ENCODE data around the gene ANGPTL4.
A peak's percentile ranks its signal among the peaks of the same experiment; 100 is the strongest.

ANGPTL4 gene

GRCh38 chr19:8322638-8322997 is 41.3 kb upstream of the ANGPTL4 start:
- no peaks in the 10 kb centered on the region for H3K27me3 ChIP-seq (ENCODE audit: control insufficient read depth, insufficient read depth, low read length)
- no peaks in the 10 kb centered on the region for H3K9me3 ChIP-seq (ENCODE audit: control insufficient read depth, insufficient read depth, low read length)
- H3K4me3 ChIP-seq (ENCODE audit: low read depth, low read length) = peak overlapping the region; percentile 79
- peaks cover 22% of the 10 kb centered on the region for H3K36me3 ChIP-seq (ENCODE audit: control insufficient read depth, insufficient read depth, low read length)
- H3K9ac ChIP-seq (ENCODE audit: low read depth, low read length) = peak overlapping the region; percentile 96
- H3K4me1 ChIP-seq (ENCODE audit: control insufficient read depth, insufficient read depth, low read length) = peaks cover 14% of the 10 kb centered on the region; the same call in 1 of the 2 replicates
- peak overlapping the region; percentile 66 for H3K27ac ChIP-seq (ENCODE audit: low read depth, low read length)

DNA sequence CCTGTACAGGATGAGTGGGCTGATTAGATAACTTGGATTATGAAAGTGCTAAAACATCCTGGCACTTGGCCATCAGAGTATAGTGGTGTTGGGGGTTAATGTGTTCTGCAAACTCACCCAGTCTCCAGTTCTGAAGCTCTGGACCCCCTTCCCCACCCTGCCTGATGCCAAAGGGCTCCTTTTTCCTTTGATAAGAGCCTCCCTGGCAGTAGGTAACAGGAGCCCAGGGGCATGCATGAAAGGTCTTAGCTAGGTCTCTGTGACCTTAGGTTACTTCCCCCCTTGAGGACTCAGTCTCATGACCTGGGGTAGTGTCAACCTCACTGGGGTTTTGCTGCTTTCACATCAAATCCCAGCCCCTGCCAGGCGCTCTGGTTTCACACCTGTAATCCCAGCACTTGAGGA is 40.2 kb upstream of the ANGPTL4 start:
- H3K4me1 ChIP-seq (ENCODE audit: control insufficient read depth, insufficient read depth, low read length) = peaks cover 14% of the 10 kb centered on the region; the same call in 1 of the 2 replicates
- peak overlapping the region; percentile 8 for H3K27ac ChIP-seq (ENCODE audit: low read depth, low read length)
- no peaks in the 10 kb centered on the region for H3K27me3 ChIP-seq (ENCODE audit: control insufficient read depth, insufficient read depth, low read length)
- H3K36me3 ChIP-seq (ENCODE audit: control insufficient read depth, insufficient read depth, low read length) = peaks cover 22% of the 10 kb centered on the region
- H3K9me3 ChIP-seq (ENCODE audit: control insufficient read depth, insufficient read depth, low read length) = no peaks in the 10 kb centered on the region
- H3K4me3 ChIP-seq (ENCODE audit: low read depth, low read length) = no peak overlapping the region
- no peak overlapping the region for H3K9ac ChIP-seq (ENCODE audit: low read depth, low read length)

- H3K9me3 ChIP-seq (ENCODE audit: control insufficient read depth, insufficient read depth, low read length) = no peaks in the 10 kb centered on the region
- no peaks in the 10 kb centered on the region for H3K27me3 ChIP-seq (ENCODE audit: control insufficient read depth, insufficient read depth, low read length)
- peak overlapping the region; percentile 17 for H3K27ac ChIP-seq (ENCODE audit: low read depth, low read length)
- H3K4me3 ChIP-seq (ENCODE audit: low read depth, low read length) = no peak overlapping the region
- no peak overlapping the region for H3K9ac ChIP-seq (ENCODE audit: low read depth, low read length)
- peaks cover 14% of the 10 kb centered on the region; the same call in 1 of the 2 replicates for H3K4me1 ChIP-seq (ENCODE audit: control insufficient read depth, insufficient read depth, low read length)
- peaks cover 22% of the 10 kb centered on the region for H3K36me3 ChIP-seq (ENCODE audit: control insufficient read depth, insufficient read depth, low read length)
Observed at GRCh38 chr19:8324186-8325050, 39.5 kb upstream of the ANGPTL4 start.

DNA sequence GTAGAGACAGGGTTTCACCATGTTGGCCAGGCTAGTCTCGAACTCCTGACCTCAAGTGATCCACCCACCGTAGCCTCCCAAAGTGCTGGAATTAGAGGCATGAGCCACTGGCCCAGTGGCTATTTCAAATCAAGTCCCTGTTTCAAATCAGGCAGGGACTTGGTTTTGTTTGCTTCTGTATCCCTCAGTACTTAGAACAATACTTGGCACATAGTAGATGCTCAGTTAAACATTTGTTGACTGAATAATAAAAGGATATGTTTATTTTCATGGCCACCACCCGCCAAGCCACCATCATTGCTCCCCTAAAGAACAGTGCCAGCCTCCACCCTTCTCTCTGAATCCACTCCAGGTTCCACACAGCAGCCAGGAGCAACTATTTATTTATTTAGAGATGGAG is 38.5 kb upstream of the ANGPTL4 start:
- no peak overlapping the region for H3K4me3 ChIP-seq (ENCODE audit: low read depth, low read length)
- H3K4me1 ChIP-seq (ENCODE audit: control insufficient read depth, insufficient read depth, low read length) = peaks cover 9% of the 10 kb centered on the region; the same call in 1 of the 2 replicates
- H3K9ac ChIP-seq (ENCODE audit: low read depth, low read length) = no peak overlapping the region
- H3K27me3 ChIP-seq (ENCODE audit: control insufficient read depth, insufficient read depth, low read length) = no peaks in the 10 kb centered on the region; the same call in 1 of the 2 replicates
- no peak overlapping the region for H3K27ac ChIP-seq (ENCODE audit: low read depth, low read length)
- H3K9me3 ChIP-seq (ENCODE audit: control insufficient read depth, insufficient read depth, low read length) = no peaks in the 10 kb centered on the region
- peaks cover 22% of the 10 kb centered on the region for H3K36me3 ChIP-seq (ENCODE audit: control insufficient read depth, insufficient read depth, low read length)

DNA sequence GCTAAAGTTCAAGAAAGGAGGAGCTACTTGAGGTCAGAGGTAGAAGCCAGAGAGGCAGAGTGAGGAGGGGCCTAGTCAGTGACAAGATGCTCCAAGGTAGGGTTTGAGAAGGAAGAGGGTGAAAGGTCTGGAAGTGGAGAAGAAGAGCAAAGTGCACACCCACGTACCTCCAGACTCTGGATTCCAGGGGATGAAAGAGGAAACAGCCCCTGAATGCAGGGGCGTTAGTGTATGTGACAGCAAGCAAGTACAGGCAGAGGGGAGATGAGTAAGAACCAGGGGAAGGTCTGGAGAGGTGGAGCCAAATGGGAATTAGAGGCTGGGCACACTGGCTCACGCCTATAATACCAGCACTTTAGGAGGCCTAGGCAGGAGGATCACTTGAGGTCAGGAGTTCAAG is 34.0 kb upstream of the ANGPTL4 start:
- H3K27ac ChIP-seq (ENCODE audit: low read depth, low read length) = no peak overlapping the region

GRCh38 chr19:8331263-8331845 is 32.6 kb upstream of the ANGPTL4 start:
- Histone ChIP-seq H3K9ac (ENCODE audit: low read depth, low read length) (no peak overlapping the region), H3K27me3 (ENCODE audit: control insufficient read depth, insufficient read depth, low read length) (peaks cover 33% of the 10 kb centered on the region), H3K4me1 (ENCODE audit: control insufficient read depth, insufficient read depth, low read length) (peaks cover 5% of the 10 kb centered on the region; the same call in 1 of the 2 replicates), H3K4me3 (ENCODE audit: low read depth, low read length) (no peak overlapping the region), H3K27ac (ENCODE audit: low read depth, low read length) (no peak overlapping the region), H3K36me3 (ENCODE audit: control insufficient read depth, insufficient read depth, low read length) (no peaks in the 10 kb centered on the region), H3K9me3 (ENCODE audit: control insufficient read depth, insufficient read depth, low read length) (no peaks in the 10 kb centered on the region)

More for the DNA sequence above, 34.0 kb upstream of the ANGPTL4 start:
- Histone ChIP-seq H3K36me3 (ENCODE audit: control insufficient read depth, insufficient read depth, low read length) (no peaks in the 10 kb centered on the region), H3K9ac (ENCODE audit: low read depth, low read length) (no peak overlapping the region), H3K27me3 (ENCODE audit: control insufficient read depth, insufficient read depth, low read length) (peaks cover 27% of the 10 kb centered on the region), H3K4me1 (ENCODE audit: control insufficient read depth, insufficient read depth, low read length) (peaks cover 5% of the 10 kb centered on the region; the same call in 1 of the 2 replicates), H3K4me3 (ENCODE audit: low read depth, low read length) (no peak overlapping the region), H3K9me3 (ENCODE audit: control insufficient read depth, insufficient read depth, low read length) (no peaks in the 10 kb centered on the region)

- no peaks in the 10 kb centered on the region for H3K9me3 ChIP-seq (ENCODE audit: control insufficient read depth, insufficient read depth, low read length)
- no peak overlapping the region for H3K27ac ChIP-seq (ENCODE audit: low read depth, low read length)
- peak overlapping the region; percentile 65 for H3K4me3 ChIP-seq (ENCODE audit: low read depth, low read length)
- H3K4me1 ChIP-seq (ENCODE audit: control insufficient read depth, insufficient read depth, low read length) = peaks cover 5% of the 10 kb centered on the region; the same call in 1 of the 2 replicates
- H3K36me3 ChIP-seq (ENCODE audit: control insufficient read depth, insufficient read depth, low read length) = no peaks in the 10 kb centered on the region
- no peak overlapping the region for H3K9ac ChIP-seq (ENCODE audit: low read depth, low read length)
- peaks cover 37% of the 10 kb centered on the region for H3K27me3 ChIP-seq (ENCODE audit: control insufficient read depth, insufficient read depth, low read length)
Observed at GRCh38 chr19:8332976-8333766, 30.8 kb upstream of the ANGPTL4 start.

DNA sequence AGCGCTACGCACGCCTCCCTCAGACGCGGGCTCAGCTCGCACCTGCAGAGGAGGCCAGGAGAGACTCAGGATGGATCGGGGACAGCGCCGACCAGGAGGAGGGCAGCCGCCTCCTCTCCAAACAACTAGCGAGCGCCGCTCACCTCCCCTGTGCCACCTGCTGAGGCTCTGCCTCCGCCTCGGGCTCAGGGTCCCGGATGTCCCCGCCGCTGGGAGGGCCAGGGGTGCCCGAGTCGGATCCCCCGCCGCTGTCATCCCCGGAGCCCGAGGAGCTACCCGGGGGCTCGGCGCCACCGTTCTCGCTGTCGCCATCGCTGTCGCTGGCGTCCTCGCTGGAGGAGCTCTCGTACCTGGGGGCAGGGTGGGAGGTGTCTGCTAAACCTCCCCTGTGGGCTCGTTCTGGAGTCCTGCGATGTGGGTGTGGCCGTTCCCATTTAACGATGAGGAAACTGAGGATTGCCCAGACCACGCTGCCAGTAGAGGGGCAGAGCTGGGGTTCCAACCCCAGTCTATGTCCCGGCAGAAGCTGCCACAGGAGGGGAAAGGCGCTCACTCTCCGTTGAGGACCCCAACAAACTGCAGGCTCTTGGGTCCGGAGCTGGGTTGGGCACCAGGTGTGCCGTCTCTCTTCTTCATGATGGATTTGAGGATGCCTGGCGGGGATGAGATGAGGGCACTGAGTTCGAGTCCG is 30.0 kb upstream of the ANGPTL4 start:
- H3K9me3 ChIP-seq (ENCODE audit: control insufficient read depth, insufficient read depth, low read length) = no peaks in the 10 kb centered on the region
- H3K9ac ChIP-seq (ENCODE audit: low read depth, low read length) = no peak overlapping the region
- H3K4me1 ChIP-seq (ENCODE audit: control insufficient read depth, insufficient read depth, low read length) = peaks cover 6% of the 10 kb centered on the region
- H3K27me3 ChIP-seq (ENCODE audit: control insufficient read depth, insufficient read depth, low read length) = peaks cover 37% of the 10 kb centered on the region
- H3K27ac ChIP-seq (ENCODE audit: low read depth, low read length) = no peak overlapping the region
- peak overlapping the region; percentile 65 for H3K4me3 ChIP-seq (ENCODE audit: low read depth, low read length)
- H3K36me3 ChIP-seq (ENCODE audit: control insufficient read depth, insufficient read depth, low read length) = no peaks in the 10 kb centered on the region

DNA sequence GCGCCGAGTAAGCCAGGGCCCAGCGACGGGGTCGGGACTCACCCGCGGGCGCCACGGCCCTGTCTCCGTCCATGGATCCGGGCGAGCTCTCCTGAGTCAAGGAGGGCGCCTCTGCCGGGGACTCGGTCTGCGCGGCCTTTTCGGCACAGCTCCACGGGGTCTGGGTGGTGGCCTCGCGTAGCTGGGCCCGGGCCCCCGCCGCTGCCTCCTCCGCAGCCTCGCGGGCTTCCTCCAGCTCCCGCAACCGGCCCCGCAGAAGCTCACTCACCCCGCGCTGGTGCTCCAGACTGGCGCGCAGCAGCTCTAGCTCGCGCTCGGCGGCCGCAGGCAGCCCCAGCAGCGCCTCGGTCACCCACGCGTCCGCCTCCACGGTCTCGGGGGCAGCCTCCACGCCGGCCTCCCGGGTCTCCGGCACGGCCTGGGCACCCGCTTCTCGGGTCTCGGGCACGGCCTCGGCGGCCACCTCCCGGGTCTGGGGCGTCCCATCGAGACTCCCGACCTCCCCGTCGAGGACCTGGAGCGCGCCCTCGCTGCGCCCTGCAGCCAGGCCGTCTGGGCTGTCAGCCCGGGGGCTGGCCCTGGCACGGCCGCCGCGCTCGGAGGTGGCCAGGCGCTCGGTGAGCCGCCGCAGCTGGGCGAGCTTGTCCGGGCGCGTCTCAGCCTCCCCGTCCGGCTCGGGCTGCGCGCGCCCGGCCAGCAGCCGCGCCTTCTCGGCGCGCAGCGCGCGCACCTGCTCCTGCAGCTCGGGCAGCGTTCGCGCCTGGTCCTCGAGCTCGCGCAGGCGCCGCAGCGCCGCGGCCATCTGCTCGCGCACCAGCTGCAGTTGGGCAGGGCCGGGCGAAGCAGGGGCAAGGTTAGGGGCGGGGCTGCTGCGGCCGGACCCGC is 29.3 kb upstream of the ANGPTL4 start:
- Histone ChIP-seq H3K4me3 (ENCODE audit: low read depth, low read length) (peak overlapping the region; percentile 65), H3K27ac (ENCODE audit: low read depth, low read length) (no peak overlapping the region), H3K27me3 (ENCODE audit: control insufficient read depth, insufficient read depth, low read length) (peaks cover 37% of the 10 kb centered on the region), H3K9ac (ENCODE audit: low read depth, low read length) (no peak overlapping the region), H3K9me3 (ENCODE audit: control insufficient read depth, insufficient read depth, low read length) (no peaks in the 10 kb centered on the region), H3K36me3 (ENCODE audit: control insufficient read depth, insufficient read depth, low read length) (no peaks in the 10 kb centered on the region), H3K4me1 (ENCODE audit: control insufficient read depth, insufficient read depth, low read length) (peaks cover 8% of the 10 kb centered on the region)

Measured in HUES48 (cell line).